Stromal cell of bone marrow (primary cell): ENCODE data around the gene PTCD3.

ENCODE experiments used
- DNase-seq: peaks from one replicate; pipeline ENCODE4 v3.0.0-alpha.2; 2012; ENCODE audit warnings: low read depth

PTCD3 gene

DNA sequence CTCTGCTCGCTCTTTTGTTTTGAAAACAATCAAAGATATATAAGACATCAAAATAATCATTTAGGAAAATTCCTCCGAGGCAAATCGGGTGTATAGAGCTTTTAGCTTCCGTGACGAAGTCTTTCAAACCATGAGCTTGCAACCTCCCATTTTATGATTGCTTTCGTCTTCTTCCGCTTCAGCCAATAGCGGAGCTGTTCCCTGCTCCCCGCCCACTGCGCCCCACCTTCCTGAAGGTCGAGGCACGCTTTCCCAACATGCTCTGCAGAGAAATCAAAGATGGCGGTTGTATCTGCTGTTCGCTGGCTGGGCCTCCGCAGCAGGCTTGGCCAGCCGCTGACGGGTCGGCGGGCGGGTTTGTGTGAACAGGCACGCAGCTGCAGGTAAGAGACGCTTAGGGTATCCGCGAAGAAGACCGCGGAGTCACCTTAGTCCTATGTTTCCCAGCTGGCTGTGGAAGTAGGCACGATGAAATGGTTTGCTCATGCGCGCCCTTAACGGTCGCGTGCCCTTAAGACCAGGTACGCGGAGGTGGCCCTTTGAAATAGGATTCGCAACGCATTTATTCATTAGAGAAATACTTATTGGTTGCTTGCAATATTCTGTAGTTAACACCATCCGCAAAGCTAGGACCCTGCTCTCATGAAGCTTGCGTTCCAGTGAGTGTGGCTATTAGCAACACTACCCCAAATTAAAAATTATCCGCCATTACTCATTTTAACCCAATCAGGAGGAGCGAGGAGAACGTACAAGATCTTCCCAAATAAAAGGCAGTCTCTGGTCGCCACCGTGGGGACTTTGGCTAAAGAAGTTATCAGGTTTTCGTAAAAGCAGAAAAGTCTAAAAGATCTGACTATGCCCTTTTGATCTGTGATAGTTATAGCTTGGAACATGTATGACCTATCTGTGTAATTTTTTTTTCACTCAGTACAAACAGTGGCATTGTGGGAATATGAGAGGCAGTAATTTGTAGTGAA is at the start of gene PTCD3:
Gene PTCD3 (plus strand): TSS at position 267 of the 977 bp plus-strand sequence. CDS start 13 bp downstream, at position 280.
- peak; percentile 94 for DNase-seq

DNA sequence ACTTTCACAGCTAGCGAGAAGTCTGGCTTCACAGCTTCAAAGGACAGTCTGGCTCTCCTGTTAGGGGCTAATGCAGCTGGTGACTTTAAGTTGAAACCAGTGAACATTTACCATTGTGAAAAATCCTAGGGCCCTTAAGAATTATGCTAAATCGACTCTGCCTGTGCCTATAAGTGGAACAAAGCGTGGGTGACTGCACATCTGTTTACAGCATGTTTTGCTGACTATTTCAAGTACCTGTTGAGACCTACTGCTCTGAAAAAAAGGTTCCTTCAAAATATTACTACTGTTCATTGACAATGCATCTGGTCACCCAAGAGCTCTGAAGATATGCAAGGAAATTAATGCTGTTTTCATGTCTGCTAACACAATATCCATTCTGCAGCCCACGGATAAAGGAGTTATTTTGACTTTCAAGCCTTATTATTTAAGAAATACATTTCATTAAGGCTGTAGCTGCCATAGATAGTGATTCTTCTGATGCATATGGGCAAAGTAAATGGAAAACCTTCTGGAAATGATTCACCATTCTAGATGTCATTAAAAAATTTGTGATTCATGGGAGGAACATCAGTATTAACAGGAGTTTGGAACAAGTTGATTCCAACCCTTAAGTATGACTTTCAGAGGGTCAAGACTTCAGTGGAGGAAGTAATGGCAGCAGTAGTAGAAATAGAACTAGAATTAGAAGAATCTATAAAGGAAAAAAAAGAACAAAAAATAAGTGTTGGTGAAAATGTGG is 49.3 kb upstream of the PTCD3 start:
- no peak for DNase-seq

DNA sequence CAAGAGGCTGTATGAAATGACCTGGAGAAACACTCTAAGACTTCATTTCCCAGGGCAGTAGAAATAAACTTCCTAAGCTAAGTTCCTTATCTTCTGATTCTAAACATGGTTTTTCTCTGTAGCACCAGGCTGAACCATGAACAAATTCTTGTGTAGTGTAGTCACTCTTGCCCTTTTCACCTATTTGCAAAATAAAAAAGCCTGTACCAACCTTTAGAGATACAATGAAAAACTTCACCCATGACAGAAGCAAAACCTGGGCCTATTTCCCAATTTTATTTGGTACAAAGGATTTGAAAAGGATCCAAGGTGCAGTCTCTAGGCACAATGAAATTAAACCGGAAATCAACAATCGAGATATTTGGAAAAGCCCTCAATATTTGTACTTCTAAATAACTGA is 44.0 kb upstream of the PTCD3 start:
- no peak for DNase-seq

DNA sequence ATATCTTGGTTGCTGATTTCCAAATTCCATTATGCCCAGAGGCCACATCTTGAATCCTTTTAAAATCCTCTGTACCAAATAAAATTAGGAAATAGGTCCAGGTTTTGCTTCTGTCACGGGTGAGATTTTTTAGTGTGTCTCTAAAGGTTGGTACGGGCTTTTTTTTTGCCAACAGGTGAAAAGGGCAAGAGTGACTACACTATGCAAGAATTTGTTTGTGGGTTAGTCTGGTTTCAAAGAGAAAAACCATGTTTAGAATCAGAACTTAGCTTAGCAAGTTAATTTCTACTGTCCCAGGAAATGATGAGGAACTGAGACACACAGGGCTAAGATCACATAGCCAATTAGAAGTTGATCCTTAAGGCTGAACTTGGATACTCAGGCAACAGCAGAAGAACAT is 42.0 kb upstream of the PTCD3 start:
- DNase-seq: no peak

GRCh38 chr2:86065512-86065911 is 40.5 kb upstream of the PTCD3 start:
- no peak for DNase-seq

DNA sequence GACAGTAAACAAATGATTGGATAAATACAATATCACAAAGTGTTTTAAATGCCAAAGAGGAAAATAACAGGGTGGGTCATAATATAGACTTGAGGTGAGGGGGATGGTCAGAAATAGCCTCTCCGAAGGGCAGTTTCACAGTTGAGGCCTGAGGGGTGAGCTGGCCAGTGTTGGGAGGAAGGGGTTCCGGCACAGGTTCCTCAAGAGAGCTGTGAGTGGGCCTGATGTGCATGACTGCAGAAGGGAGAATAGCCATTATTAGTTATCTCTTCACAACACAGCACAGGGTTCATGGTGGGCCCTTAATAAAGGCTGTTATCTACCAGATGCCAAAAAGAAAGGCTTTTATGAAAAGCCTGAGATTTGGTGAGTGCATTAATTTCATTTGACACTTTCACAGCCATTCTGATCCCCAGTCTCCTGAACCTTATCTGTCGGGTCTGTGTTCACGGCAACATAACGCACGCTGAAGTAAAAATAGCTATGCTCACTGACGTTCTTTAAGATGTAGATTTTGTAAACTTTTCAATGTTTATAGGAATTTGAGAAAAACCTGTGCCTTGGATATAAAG is 39.9 kb upstream of the PTCD3 start:
- DNase-seq: no peak

DNA sequence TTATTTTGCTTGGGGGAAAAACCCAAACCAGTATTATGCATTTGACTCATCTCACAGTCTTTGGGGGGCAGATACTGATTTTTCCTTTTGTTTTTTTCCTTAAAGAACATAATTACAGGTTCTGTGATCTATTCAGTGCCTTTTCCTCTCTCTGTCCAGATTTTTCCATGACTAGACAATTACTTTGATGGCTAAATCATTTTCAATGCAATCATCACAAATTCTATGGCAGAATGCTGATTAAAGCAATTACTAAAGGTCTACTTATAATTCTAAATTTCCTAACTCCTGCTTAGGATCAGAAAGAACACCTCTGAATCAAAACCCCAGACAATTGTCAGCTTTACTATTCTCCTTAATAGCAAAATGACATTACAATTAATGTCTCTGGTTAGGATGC is 39.1 kb upstream of the PTCD3 start:
- no peak for DNase-seq

DNA sequence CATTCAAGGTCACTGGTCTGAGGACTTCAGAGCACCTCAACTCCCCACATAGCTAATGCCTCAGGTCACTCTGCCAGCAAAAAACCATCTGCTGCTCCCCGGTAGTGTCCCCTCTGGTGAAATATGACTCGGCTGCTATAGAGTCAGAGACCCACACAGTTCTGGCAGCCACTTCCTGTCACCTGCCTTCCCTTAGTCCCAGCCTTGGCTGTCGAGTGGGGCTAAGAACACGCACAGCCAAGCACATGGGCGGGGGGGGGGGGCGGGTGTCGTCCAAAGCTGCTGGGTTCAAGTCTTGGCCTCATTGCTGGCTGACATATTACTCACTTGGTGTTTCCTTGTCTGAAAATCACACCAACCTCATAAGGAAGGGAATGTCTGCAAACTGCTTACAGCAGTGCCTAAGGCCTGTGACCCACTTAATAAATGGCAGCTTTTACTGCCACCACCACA is 37.9 kb upstream of the PTCD3 start:
- DNase-seq: no peak

DNA sequence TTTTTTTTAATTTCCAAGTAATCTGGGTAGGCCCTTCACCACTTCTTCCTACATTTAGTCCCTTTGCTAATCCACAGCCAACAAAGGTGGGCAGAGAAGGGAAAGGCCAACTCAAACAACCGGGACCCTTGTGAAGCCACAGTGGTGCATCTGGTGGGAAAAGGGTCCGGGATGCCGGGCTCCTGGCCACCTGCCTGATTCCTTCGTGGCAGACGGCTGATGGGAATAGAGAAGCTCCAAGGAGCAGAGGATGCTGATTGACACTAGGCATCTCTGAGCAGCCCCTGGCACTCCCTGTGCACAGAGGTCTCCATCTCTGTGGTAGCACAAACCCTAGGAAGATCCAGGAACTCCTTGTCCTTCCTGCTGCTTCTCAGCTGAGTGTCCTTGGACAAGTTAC is 37.4 kb upstream of the PTCD3 start:
- no peak for DNase-seq

DNA sequence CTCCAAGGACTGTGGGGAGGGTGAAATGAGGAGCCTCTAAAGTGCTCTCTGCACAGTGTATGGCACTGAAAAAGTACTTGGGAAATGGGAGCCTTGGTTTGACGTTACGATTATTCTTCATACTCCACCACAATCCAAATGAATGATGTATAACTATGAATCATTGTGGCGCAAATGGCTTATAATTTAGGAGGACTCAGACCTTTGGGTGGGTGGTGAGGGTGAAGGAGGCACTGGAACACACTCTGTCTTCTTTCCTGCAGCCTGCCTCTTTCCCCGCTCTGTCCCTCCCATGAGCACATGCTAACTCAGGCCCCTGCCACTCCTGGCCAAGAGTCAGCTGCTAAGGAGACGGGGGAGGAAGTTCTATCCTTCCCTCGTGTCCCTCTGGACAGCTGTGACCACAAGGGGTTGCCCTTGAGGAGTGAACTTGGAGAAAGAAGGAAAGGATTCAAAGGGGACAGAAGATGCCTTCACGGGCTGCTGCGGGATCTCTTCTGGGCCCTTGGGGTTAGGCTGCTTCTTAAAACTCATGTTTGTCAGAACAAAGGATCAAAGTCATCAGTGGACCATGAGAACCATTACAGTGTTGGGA is 36.8 kb upstream of the PTCD3 start:
- DNase-seq: no peak

GRCh38 chr2:86069783-86070339 is 36.2 kb upstream of the PTCD3 start:
- no peak for DNase-seq

GRCh38 chr2:86070868-86071267 is 35.2 kb upstream of the PTCD3 start:
- no peak for DNase-seq

DNA sequence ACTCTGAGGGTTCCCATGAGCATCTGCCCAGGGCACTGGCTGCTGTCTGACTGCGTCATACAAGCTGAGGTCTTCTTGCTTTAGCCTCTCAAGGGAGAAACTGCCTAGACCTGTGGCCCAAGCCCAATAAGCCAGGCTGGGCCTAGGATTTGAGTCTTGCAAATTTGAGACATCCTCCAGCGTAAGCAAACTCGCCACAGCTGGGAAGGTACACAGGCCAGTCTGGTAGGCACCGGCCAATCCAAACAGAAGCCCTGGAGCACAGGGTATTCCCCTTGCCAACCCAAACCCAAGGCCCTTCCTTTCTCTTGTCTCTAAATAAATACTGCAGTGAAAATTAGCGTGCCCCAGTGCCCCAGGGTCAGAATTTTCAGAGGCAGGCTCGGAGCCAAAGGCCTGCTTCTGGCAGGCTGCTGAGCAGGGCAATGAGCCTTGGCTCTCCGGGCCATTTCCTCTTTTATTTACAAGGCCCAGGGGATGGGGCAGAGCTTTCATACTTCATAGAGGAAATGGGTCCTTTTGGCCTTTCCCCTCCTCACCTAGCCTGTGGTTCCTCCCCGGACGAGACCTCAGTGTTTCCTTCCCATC is 33.7 kb upstream of the PTCD3 start:
- peak; percentile 88 for DNase-seq

DNA sequence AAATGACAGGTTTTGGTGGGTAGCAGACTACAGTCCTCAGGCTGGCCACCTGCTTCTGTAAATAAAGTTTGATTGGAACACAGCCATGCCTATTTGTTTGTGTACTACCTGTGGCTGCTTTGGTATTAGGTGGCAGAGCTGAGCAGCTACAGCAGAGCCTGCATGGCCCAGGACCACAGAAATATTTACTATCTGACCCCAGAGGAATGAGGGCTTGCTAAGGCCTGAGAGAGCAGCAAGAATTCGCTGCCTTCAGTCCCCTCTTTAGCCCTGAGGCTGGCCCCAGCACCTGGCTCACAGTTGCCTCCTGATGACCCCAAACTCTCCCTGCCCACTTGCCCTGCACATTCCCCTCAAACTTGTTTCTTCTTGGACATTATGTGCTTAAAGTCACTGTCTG is 32.8 kb upstream of the PTCD3 start:
- no peak for DNase-seq

DNA sequence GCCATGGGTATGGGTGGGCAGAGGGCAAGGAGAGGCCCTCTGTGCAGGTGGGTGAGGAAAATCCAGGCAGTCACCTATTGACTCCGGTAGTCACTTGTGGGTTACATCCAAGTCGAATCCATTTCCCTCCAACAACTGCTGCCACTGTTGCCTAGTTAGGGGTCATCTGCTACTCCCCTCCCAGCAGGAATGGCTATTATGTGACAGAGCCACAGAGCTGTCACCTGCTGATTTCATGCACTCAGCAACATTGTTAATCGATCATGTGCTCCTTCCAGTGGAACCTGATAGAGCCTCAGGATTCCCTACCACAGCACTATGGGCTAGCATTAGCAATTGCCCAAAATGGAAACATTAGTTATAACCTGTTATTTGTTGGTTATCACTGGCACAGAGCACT is 31.8 kb upstream of the PTCD3 start:
- no peak for DNase-seq

DNA sequence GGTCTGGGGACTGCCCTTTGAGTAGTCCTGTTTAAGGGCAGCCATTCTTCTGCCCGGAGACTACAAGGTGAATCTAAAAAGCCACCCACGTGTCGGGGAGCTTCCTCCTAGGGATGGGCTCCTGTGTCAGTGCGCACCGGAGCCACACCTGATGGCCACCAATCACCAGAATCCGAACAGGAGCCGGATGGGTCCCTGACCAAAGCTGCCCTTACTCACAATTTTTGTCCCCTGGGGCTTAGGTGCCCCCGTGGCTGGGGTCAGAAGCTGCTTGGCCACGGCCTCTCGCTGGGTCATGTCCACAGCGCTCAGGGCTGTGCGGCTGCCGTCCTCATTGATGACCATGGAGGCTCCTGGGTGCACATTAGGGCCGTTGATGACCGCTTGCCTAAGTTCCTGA is 31.2 kb upstream of the PTCD3 start:
- no peak for DNase-seq

DNA sequence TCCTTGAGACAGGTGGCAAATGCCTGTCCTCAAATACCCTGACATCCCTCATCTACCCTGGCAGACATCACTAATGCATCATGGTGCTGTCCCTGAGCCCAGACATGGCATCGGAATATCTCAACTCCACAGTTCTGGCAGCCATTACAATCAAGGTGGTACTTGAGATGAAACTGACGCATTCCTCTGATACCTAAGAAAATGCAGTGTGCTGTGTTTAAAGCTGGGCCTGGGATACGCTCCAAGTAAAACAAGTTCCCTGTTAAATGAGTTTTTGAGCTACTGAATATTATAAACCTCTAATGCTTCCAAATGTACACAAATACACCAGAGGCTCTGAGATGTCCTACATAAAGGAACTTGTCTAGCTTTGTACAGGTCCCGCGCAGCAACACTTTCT is 30.1 kb upstream of the PTCD3 start:
- DNase-seq: no peak

- no peak for DNase-seq
Observed at GRCh38 chr2:86078774-86079545, 27.1 kb upstream of the PTCD3 start.

DNA sequence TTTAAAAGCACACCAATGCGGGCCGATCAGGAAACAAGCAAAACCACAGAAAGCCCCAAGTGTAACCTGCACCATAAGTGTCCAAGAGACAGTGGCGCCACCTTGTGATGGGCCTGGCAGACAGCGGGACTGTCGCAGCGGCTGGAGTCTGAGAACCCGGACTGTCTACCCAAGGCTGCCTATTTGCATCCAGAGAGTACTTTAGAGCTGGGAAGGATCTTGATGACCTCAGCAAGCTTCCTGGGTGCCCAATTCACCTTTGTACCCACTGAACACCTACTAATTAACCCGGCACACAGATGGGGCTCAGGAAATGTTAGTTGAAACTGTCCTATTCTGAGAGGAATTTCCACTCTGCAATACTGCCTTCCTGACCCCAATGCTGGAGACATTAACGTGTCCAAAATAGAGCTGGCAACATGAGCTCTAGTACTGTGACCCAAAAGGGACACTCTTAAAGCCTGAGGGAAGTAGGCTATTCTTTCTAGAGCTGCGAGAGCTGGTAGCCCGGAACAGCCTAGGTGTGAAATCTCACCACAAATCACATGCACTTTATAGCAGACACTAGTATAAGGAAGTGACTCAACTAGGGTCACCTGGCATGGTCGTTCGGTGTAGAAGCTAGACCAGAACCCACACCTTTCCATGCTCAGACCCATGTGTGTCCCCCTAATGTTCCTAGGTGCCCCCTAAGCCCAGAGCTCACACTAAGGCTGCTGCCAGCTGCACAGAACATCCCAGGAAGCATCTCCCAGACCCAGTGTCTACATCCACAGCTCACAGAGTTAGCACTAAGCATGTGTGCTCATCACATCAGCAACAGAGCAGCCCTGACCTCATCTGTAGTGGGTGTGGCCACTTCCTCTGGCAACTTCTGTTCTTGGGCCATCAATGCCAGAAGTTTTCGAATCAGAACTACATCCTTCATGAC is 25.8 kb upstream of the PTCD3 start:
- DNase-seq: peak; percentile 43

GRCh38 chr2:86081724-86082123 is 24.3 kb upstream of the PTCD3 start:
- no peak for DNase-seq
